IMR-90 (cell line): ENCODE measurements around the gene LINGO1. TPM values are rescaled to one million over a fixed set of nuclear protein-coding genes. Genes with fewer than 3 reads are reported as not detected.

Experiments
- ATAC-seq: fragments of 200-7000 bp; cut with Tn5 transposase; 2 replicates; pipeline ENCODE4 v1.9.1; 2020; ENCODE audit warnings: low read depth, mild to moderate bottlenecking, moderate library complexity
- BruUV-seq: library from RNA; stranded (reverse); fragments of 400-500 nt; replicated peaks from 2 replicates; lab custom pipeline; 2021; lab: Mats Ljungman, UMichigan
- CTCF ChIA-PET: fragments of 300-600 bp; formaldehyde crosslinking; extraction: SDS; loops from one replicate; lab custom pipeline; 2021; ENCODE audit warnings: antibody characterized with exemption; lab: Yijun Ruan, JAX
- POLR2A ChIA-PET: fragments of 300-600 bp; sonication (Branson Sonifier 250); formaldehyde crosslinking; loops from one replicate; lab custom pipeline; 2022; ENCODE audit warnings: antibody characterized with exemption; ENCODE audit not compliant: unreplicated experiment; lab: Charles Lee
- DNase-seq: peaks from one replicate; pipeline ENCODE4 v3.0.0; 2013
- H2AFZ ChIP-seq: replicated peaks from 2 replicates; pipeline ENCODE3; 2013; ENCODE audit warnings: low read length, mild to moderate bottlenecking; ENCODE audit not compliant: poor library complexity
- H2AK5ac ChIP-seq: 2 replicates; pipeline ENCODE4 v1.6.1; 2013; ENCODE audit warnings: low read depth, low read length, inconsistent platforms
- H2AK9ac ChIP-seq: replicated peaks from 2 replicates; pipeline ENCODE3; 2013; ENCODE audit warnings: mild to moderate bottlenecking, low read depth, low read length, moderate library complexity; ENCODE audit not compliant: poor library complexity
- H2BK120ac ChIP-seq: 2 replicates; pipeline ENCODE4 v1.6.1; 2013; ENCODE audit warnings: low read depth, low read length, inconsistent platforms
- H2BK15ac ChIP-seq: 3 replicates; pipeline ENCODE4 v1.6.1; 2013; ENCODE audit warnings: low read depth, low read length, inconsistent platforms
- H2BK20ac ChIP-seq: 2 replicates; pipeline ENCODE4 v1.6.1; 2013; ENCODE audit warnings: low read depth, mild to moderate bottlenecking, inconsistent platforms, low read length, moderate library complexity
- H2BK5ac ChIP-seq: 2 replicates; pipeline ENCODE4 v1.6.1; 2013; ENCODE audit warnings: mild to moderate bottlenecking, low read depth, low read length, inconsistent platforms; ENCODE audit not compliant: poor library complexity, severe bottlenecking
- H3K14ac ChIP-seq: replicated peaks from 2 replicates; pipeline ENCODE4 v1.6.1; 2013; ENCODE audit warnings: low read depth, low read length, inconsistent platforms
- H3K18ac ChIP-seq: 2 replicates; pipeline ENCODE4 v1.6.1; 2013; ENCODE audit warnings: low read depth, low read length, control low read depth
- H3K23ac ChIP-seq: 2 replicates; pipeline ENCODE4 v1.6.1; 2013; ENCODE audit warnings: low read depth, low read length, inconsistent platforms
- H3K27ac ChIP-seq: 2 replicates; pipeline ENCODE4 v1.5.1; 2013; ENCODE audit warnings: mild to moderate bottlenecking, control low read depth, low read length; ENCODE audit not compliant: insufficient read depth
- H3K27me3 ChIP-seq: 2 replicates; pipeline ENCODE4 v1.6.1; 2013; ENCODE audit warnings: low read length; ENCODE audit not compliant: control insufficient read depth, insufficient read depth
- H3K36me3 ChIP-seq: 2 replicates; pipeline ENCODE4 v1.6.1; 2013; ENCODE audit warnings: low read length, mixed read lengths; ENCODE audit not compliant: control insufficient read depth, insufficient read depth
- H3K4ac ChIP-seq: 2 replicates; pipeline ENCODE4 v1.6.1; 2013; ENCODE audit warnings: low read depth, low read length, inconsistent platforms
- H3K4me1 ChIP-seq: 2 replicates; pipeline ENCODE4 v1.6.1; 2013; ENCODE audit warnings: low read length, mixed read lengths; ENCODE audit not compliant: control insufficient read depth, insufficient read depth
- H3K4me2 ChIP-seq: 2 replicates; pipeline ENCODE4 v1.6.1; 2013; ENCODE audit warnings: low read depth, mild to moderate bottlenecking, control low read depth, low read length, moderate library complexity
- H3K4me3 ChIP-seq: 2 replicates; pipeline ENCODE4 v1.5.1; 2013; ENCODE audit warnings: low read depth, mild to moderate bottlenecking, control low read depth, low read length, moderate library complexity; ENCODE audit not compliant: insufficient read depth
- H3K56ac ChIP-seq: 2 replicates; pipeline ENCODE4 v1.6.1; 2013; ENCODE audit warnings: low read length, inconsistent platforms; ENCODE audit not compliant: insufficient read depth; ENCODE audit errors: extremely low read depth
- H3K79me1 ChIP-seq, 2 experiments: 2 replicates each; pipeline ENCODE4 v1.6.1; 2013; ENCODE audit warnings: low read length in 2 of 2, inconsistent platforms in 1 of 2, low read depth in 1 of 2
- H3K9ac ChIP-seq: 2 replicates; pipeline ENCODE4 v1.6.1; 2013; ENCODE audit warnings: low read depth, low read length, control low read depth
- H3K9me1 ChIP-seq: 2 replicates; pipeline ENCODE4 v1.6.1; 2013; ENCODE audit warnings: low read length, inconsistent platforms; ENCODE audit not compliant: insufficient read depth
- H3K9me3 ChIP-seq: 2 replicates; pipeline ENCODE4 v1.6.1; 2013; ENCODE audit warnings: low read length; ENCODE audit not compliant: control insufficient read depth, insufficient read depth
- H4K20me1 ChIP-seq: 2 replicates; pipeline ENCODE4 v1.6.1; 2013; ENCODE audit warnings: low read length, inconsistent platforms; ENCODE audit not compliant: insufficient read depth
- H4K5ac ChIP-seq: 2 replicates; pipeline ENCODE4 v1.6.1; 2013; ENCODE audit warnings: mild to moderate bottlenecking, low read depth, low read length, control low read depth
- H4K8ac ChIP-seq, 2 experiments: 2 replicates each; pipeline ENCODE4 v1.6.1; 2013; ENCODE audit warnings: low read depth in 2 of 2, low read length in 2 of 2, control low read depth in 1 of 2, inconsistent platforms in 1 of 2
- H4K91ac ChIP-seq: 2 replicates; pipeline ENCODE4 v1.6.1; 2013; ENCODE audit warnings: low read depth, low read length, inconsistent platforms; ENCODE audit not compliant: insufficient read depth
- BHLHE40 ChIP-seq: fragments of 150-350 bp; IDR thresholded peaks from 2 replicates; pipeline ENCODE4 v1.6.1; 2016; ENCODE audit warnings: mild to moderate bottlenecking, low read depth, low read length
- CEBPB ChIP-seq: IDR thresholded peaks from 2 replicates; pipeline ENCODE4 v1.6.1; 2012; ENCODE audit warnings: low read depth, low read length, improper control_type of control experiment
- CHD1 ChIP-seq: IDR thresholded peaks from 2 replicates; pipeline ENCODE4 v1.6.1; 2012; ENCODE audit warnings: low read depth, low read length, improper control_type of control experiment
- CTCF ChIP-seq: conservative IDR thresholded peaks from 2 replicates; pipeline ENCODE4 v1.5.1; 2012; ENCODE audit warnings: mild to moderate bottlenecking, low read depth, low read length, improper control_type of control experiment
- ELK1 ChIP-seq: fragments of 150-350 bp; IDR thresholded peaks from 2 replicates; pipeline ENCODE4 v1.6.1; 2016; ENCODE audit warnings: low read depth, mild to moderate bottlenecking, low read length, moderate library complexity, borderline replicate concordance
- FOS ChIP-seq: fragments of 150-350 bp; IDR thresholded peaks from 2 replicates; pipeline ENCODE4 v1.6.1; 2016; ENCODE audit warnings: low read depth, low read length
- MAFK ChIP-seq: IDR thresholded peaks from 2 replicates; pipeline ENCODE4 v1.6.1; 2012; ENCODE audit warnings: low read depth, low read length, improper control_type of control experiment
- MAZ ChIP-seq: IDR thresholded peaks from 2 replicates; pipeline ENCODE4 v1.6.1; 2012; ENCODE audit warnings: low read depth, mild to moderate bottlenecking, low read length, improper control_type of control experiment, moderate library complexity, borderline replicate concordance
- MXI1 ChIP-seq: IDR thresholded peaks from 2 replicates; pipeline ENCODE4 v1.6.1; 2012; ENCODE audit warnings: low read depth, mild to moderate bottlenecking, low read length, moderate library complexity, borderline replicate concordance
- NFE2L2 ChIP-seq: fragments of 150-350 bp; IDR thresholded peaks from 2 replicates; pipeline ENCODE4 v1.6.1; 2016; ENCODE audit warnings: low read depth, mild to moderate bottlenecking, low read length
- POLR2A ChIP-seq: IDR thresholded peaks from 2 replicates; pipeline ENCODE4 v1.6.1; 2012; ENCODE audit warnings: mild to moderate bottlenecking, low read depth, low read length
- RAD21 ChIP-seq: IDR thresholded peaks from 2 replicates; pipeline ENCODE4 v1.6.1; 2012; ENCODE audit warnings: low read length, improper control_type of control experiment
- RCOR1 ChIP-seq: IDR thresholded peaks from 2 replicates; pipeline ENCODE4 v1.6.1; 2012; ENCODE audit warnings: mild to moderate bottlenecking, low read length, improper control_type of control experiment; ENCODE audit not compliant: insufficient replicate concordance
- RFX5 ChIP-seq: IDR thresholded peaks from 2 replicates; pipeline ENCODE4 v1.8.0; 2012; ENCODE audit warnings: low read depth, mild to moderate bottlenecking, low read length, moderate library complexity
- SMC3 ChIP-seq: fragments of 150-350 bp; IDR thresholded peaks from 2 replicates; pipeline ENCODE4 v1.6.1; 2016; ENCODE audit warnings: low read depth, mild to moderate bottlenecking, antibody characterized with exemption, low read length, moderate library complexity
- USF2 ChIP-seq: fragments of 150-350 bp; IDR thresholded peaks from 2 replicates; pipeline ENCODE4 v1.6.1; 2017; ENCODE audit warnings: mild to moderate bottlenecking, antibody characterized with exemption, low read length, low read depth
- WGBS, 2 experiments: methylation state at CpG; one replicate each; pipeline versions ENCODE4 v1.1.5 to v1.1.7; 2013; ENCODE audit warnings: missing lambda C conversion rate in 2 of 2; ENCODE audit not compliant: insufficient read length in 1 of 2; ENCODE audit errors: extremely low coverage in 2 of 2; 5-methylcytosine and 5-hydroxymethylcytosine counted together
- dilution Hi-C: fragments of 300-500 bp; cut with HindIII; formaldehyde crosslinking; loops from one replicate; pipeline ENCODE4 v1.14.3; 2018; ENCODE audit warnings: low sequenced_read_pairs; ENCODE audit not compliant: unreplicated experiment
- in situ Hi-C: fragments of 300-500 bp; cut with MboI; formaldehyde crosslinking; loops from 3 replicates; pipeline ENCODE4 v1.14.3; 2019; ENCODE audit warnings: low sequenced_read_pairs, inconsistent platforms, mixed read lengths
- intact Hi-C: fragments of 100-400 bp; cut with micrococcal nuclease; formaldehyde crosslinking; loops from 2 replicates; pipeline ENCODE4 v1.10.0; 2022
- polyA plus RNA-seq, 3 experiments: library from polyadenylated mRNA; depleted of rRNA; stranded (reverse); fragments of >200 nt; gene quantifications; 2 replicates each; pipeline ENCODE4 v1.2.3, GENCODE V29; 2012; ENCODE audit warnings: low replicate concordance in 1 of 3
- total RNA-seq: library from RNA; depleted of rRNA; stranded (reverse); fragments of >200 nt; gene quantifications from 2 replicates; pipeline ENCODE4 v1.2.3, GENCODE V29; 2012

Gene LINGO1
- total and polyA plus RNA-seq, 2 of the 4 experiments (the other 2 are of a cell fraction), result 0.05 TPM; not detected in 1

GRCh38 chr15:77626002-77626401, 6.7 kb downstream of the LINGO1 start:
- Histone ChIP-seq H4K8ac (no peak overlapping the region), H3K4ac (no peak overlapping the region), H2AK9ac (no peak overlapping the region), H3K4me2 (no peak overlapping the region), H3K18ac (no peak overlapping the region), H2AK5ac (no peak overlapping the region), H3K14ac (no peak overlapping the region), H2BK15ac (no peak overlapping the region), H4K91ac (no peak overlapping the region), H3K56ac (no peak overlapping the region), H2BK120ac (no peak overlapping the region), H4K5ac (no peak overlapping the region), H3K79me1 (no peaks in the 10 kb centered on the region), H3K36me3 (no peaks in the 10 kb centered on the region), H4K20me1 (no peaks in the 10 kb centered on the region), H3K4me3 (no peak overlapping the region), H3K27me3 (peaks cover 78% of the 10 kb centered on the region), H2BK5ac (no peak overlapping the region), H3K9ac (no peak overlapping the region), H2BK20ac (no peak overlapping the region), H3K9me3 (no peaks in the 10 kb centered on the region; the same call in 1 of the 2 replicates), H3K9me1 (no peaks in the 10 kb centered on the region), H2AFZ (no peak overlapping the region), H3K4me1 (no peaks in the 10 kb centered on the region), H3K23ac (no peak overlapping the region), H3K27ac (no peak overlapping the region)
- intact Hi-C loops (no loop called here), in situ Hi-C loops (no loop called here), dilution Hi-C loops (no loop called here)
- ATAC-seq (no peak), DNase-seq (no peak)
- BruUV-seq, result no TSS peak
- no CpG with 5 or more reads among the region's 3 CpGs for WGBS, 2 experiments
- TF ChIP-seq CTCF (no peak), MAZ (no peak), RFX5 (no peak), USF2 (no peak), RAD21 (no peak), SMC3 (no peak), MAFK (no peak), MXI1 (no peak), FOS (no peak), RCOR1 (no peak), NFE2L2 (no peak), POLR2A (no peak), BHLHE40 (no peak), CEBPB (no peak), CHD1 (no peak), ELK1 (no peak)
- POLR2A ChIA-PET, result no interaction called here
- CTCF ChIA-PET, result no interaction called here
